Measurements from ENCODE around the gene ROMO1. TPM values are rescaled to one million over a fixed set of nuclear protein-coding genes. Genes with fewer than 3 reads are reported as not detected.
A peak's percentile ranks its signal among the peaks of the same experiment; 100 is the strongest.
"Not testable (repeated sequence)": the region's sequence is repeated elsewhere in the genome, so short reads cannot be mapped to it uniquely, and the experiment has no call there.

Gene ROMO1
- total RNA-seq, 1 donor from 2014 or later: 227 TPM

DNA sequence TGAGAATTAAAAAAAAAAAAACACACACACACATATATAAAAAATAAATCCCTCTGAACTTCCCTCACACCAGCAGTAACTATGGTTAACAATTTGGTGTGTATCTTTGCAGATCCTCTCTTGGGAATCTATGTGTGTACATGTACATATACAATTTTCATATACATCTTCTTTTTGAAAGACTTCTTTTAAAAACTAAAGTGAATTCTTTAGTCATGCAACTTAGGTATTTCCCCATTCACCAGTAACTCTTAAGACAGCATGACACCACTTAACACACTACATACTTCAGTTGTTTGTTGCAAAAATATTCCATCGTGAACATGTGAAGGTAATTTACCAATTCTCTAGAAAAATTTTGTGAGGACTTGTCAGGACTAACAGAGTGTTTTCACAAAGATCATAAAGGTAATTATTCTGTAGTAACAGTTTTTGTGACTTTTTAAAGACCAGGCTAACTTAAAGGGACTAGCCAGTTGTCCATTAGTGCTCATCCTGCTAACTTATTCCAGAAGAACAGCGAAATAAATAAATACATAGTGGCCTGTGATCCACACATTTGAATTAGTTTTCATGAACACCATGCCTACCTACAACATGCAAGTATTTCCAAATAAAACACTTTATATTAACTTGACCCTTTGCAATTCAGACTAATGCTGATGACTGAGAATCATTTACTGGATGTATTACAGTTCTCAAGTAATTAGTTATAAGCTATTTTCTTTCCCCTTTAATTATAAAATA is 30.8 kb downstream of the ROMO1 start:
- no peak for DNase-seq (ENCODE audit: low read depth)

DNA sequence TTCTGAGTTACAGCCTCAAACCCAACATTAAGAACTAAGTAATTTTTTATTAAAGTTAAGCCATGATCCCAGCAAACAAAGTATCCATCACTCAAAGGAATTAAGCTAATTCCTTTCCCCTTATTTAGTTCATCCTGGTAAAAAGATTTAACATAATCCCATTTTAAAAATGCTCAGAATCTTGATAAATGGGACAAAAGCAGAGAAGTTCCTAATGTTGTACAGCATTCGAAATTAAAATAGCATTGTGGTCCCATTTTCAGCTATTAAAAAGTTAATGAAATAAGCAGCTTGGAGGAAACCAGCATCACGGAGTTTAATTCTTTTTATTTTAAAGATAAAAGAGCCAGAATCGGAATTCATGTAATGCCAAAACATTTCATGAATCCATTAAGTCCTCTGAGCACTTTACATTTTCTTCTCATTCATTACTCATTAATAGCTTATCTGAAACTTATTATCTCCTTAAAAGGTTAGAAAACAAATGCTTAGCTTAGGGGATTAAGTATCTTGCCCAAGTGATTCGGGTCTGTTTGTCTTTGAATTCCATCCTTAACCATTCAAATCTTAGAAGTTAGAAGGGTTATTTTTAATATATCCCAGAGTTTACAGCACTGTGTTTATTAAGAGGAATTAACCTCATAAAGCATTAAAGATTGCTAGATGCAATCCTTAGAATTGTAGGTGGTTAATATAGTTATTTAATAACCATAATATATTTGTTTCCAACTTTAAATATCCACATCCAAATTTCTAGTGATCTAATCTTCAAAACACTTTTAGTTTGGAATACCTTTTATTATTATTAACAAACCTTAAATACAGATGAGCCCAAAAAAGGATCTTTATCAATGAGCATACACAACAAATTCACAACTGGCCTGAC is 31.6 kb downstream of the ROMO1 start:
- no peak for DNase-seq (ENCODE audit: low read depth)

DNA sequence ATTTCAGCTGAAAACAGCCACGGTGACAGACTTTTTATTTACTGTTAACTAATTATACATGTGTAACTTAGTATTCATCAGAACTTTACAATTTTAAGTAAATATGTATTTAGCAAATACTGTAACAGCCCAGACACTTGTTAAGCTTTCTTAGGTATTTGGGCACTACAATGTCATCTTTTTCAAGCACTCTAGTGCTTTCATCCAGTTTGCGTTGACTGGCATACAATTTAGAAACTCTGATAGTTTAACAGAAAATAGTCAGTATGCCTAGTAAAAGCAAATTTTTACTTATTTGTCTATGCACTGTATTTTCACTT is 32.2 kb downstream of the ROMO1 start:
- DNase-seq (ENCODE audit: low read depth): no peak

DNA sequence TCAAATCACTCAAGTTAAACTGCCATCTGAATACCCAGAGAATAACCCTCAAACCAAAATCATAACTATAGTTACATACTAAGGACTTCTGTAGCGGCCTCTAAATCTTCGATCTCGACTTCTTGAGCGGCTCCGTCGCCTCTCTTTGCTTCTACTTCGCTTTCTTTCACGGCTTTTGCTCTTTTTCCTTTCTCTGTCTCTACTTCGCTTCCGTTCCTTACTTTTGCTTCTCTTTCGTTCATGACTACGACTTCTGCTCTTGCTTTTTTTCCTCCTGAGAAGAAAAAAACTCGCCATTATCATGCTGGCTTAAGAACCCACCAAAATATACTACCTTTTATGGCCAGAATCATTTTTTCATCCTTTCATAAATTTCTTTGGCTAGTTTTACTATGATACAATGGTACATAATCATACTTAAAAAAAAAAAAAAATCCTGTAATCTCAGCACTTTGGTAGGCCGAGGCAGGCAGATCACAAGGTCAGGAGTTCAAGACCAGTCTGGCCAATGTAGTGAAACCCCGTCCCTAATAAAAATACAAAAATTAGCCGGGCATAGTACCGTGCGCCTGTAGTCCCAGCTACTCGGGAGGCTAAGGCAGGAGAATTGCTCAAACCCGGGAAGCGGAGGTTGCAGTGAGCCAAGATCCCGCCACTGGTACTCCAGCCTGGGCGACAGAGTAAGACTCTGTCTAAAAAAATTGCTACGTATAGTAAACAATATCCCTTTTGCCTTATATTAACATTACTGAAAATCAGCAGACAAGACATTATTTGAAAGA is 32.8 kb downstream of the ROMO1 start:
- no peak for DNase-seq (ENCODE audit: low read depth)

GRCh38 chr20:35732644-35732982 is 33.4 kb downstream of the ROMO1 start:
- no peak for DNase-seq (ENCODE audit: low read depth)

DNA sequence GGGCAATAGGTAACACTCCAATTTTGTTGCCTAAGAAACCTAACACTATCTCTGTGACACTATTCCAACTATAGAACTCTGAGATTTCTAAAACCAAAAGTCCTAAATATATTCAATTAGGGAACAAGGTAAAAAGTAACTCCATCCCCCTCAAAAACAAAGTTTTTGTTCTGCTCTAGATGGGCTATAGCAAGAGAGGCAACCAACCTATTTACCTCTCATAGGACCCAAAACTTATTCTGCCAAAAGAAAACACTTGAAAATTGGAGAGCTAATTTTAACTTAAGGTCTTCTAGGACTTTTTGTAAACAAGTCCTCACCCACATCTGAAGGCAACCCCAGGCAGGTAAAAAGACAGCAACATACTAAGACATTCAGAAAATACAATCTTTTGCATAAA is 35.2 kb downstream of the ROMO1 start:
- DNase-seq (ENCODE audit: low read depth): no peak

DNA sequence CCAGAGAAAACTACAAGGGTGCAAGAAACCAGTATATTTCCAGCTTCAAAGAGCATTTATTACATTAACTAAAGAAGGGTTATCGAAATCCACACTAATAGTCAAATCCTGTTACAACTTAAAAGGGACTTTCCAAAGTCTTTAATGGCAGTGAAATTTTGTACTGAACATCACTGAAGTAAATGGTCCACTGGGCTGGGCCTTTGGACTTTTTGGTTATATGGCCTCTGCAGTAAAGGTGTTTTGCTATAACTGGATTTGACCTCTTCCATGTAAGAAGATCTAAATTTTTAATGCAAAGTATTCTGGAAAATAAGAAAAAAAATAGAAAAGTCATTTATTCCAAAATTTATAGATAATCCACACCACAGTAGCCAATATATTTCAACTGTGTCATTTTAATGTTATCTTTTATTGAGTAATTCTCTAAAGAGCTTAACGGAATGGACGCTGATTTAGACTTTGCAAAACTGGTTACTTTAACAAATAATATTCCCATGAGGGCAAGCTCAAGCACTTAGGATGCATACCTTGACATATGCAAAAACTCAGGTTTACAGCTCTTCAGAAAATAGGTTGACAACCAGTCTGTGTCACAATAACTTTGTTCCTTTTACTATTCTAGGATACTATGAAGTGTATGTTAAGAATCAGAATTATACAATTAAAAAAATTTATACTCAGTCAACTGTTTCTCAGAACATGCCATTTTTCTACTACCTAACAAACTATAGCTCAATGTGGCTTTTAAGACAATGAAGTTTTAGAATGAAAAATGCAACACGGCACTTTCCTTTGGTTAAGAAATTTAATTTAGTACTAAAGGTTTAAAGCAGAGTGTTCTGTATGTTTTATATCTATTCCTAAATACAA is 35.8 kb downstream of the ROMO1 start:
- DNase-seq (ENCODE audit: low read depth): no peak

DNA sequence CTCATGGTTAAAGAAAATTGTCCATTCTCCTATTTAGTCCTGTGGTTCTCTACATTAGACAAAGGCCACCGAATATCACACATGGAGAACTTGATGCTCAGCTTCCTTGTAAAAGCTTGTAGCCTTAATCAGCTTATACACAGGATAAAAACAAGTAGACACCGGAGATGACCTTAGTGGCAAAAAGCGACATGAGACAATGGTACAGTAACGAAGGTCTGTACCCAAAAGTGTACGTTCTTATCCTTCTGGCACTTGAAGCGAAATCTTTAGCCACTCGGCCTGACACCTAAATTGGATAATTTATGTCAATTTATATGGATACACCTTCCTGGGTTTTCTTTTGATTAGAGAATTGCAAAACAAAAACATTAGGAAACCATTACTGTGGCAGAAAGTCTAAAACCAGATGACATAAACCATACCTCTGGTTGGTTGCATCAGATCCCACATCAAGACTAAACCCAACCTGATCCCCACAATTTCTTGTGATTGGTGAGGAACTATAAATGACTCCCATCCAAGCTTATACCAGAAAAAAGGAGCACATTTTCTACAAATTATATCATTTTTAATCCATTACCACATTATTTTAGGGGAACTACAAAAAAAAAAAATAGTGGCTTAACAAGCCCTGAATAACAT is 36.7 kb downstream of the ROMO1 start:
- DNase-seq (ENCODE audit: low read depth): no peak

DNA sequence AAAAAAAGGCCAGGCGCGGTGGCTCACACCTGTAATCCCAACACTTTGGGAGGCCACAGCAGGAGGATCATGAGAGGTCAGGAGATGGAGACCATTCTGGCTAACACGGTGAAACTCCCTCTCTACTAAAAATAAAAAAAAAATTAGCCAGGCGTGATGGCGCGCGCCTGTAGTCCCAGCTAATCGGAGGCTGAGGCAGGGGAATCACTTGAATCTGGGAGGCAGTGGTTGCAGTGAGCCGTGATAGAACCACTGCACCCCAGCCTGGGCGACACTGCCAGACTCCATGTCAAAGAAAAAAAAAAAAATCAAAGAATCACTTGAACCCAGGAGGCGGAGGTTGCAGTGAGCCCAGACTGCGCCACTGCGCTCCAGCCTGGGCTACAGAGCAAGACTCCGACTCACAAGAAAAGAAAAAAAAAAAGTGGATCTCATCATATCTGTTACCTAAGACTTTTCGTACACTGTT is 38.7 kb downstream of the ROMO1 start:
- no peak for DNase-seq (ENCODE audit: low read depth)

DNA sequence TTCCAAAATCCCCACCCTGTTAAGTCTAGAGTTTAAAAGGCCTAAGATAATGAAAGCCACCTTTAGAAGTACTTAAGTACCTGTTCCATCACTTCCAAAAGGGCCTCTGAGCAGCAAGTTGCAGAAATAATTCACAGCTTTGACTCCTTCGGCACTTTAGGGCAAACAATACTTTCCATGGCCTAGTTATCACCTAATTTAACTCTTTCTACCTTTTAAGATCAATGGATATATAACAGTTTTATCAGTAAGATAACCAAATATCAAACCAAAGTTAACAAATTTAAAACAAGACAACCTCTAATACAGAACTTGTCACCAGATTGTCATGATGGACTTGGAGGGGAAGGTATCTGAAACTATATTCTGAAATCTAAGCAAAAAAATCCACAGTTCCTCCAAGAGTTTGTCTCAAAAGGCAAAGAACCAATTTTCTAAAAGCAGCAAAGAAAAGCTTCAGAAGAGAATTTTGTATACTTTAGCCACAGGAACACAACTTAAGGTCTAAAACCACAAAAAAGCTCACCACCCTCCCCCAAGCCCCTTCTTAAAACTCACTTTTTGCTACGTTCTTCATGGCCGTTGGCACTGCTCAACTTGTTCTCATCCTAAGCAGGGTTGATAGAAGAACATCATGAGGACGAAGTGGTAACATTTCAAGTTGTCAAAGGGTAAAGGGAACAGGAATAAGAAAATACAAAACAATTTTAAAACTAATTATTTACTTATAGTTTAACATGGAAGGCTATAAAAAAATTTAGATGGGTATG is 39.4 kb downstream of the ROMO1 start:
- DNase-seq (ENCODE audit: low read depth): no peak

DNA sequence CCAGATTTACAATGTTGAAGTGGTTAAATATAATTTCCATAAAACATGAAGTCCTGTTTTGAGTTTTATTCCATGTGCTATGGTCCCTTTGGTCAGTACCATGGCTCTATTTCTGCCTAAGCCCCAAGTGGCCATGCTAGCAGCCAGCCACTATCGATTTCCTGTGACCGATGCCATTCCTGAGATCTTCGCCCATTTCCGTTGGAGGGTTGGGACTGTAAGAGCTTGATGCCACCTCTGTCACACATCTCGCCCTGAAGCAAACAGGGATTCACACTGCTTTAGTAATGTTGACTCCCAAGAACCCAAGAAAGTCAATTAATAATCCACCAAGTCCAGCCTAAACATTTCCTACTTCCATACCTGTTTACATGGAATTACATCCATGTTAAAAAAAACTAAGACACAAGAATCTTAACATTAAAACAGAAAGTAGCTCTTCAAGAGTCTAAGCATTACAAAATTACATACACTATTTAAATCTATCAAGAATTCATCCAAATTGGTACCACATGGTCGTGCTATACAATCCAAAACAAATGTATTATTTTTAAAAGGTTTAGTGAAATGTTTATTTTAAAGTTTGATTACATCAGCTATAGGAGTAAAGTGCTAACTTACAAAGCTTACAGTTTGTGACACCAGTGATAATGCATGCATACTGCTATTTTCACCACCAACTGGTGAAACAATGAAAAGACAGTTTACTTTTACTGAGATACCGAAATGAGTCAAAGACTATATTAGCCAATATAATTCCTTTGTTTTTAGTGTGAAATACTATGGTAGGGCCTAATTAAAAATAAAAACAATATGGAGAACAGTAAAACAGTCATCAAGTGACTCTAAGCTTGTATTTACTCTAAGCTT is 40.3 kb downstream of the ROMO1 start:
- DNase-seq (ENCODE audit: low read depth): peak; percentile 24

GRCh38 chr20:35741892-35742740 is 42.9 kb downstream of the ROMO1 start, which contains the start of gene RBM39:
RBM39 (minus strand) TSS chr20:35742260; CDS start chr20:35740874, 1,386 bp downstream.
- peak; percentile 100 for DNase-seq (ENCODE audit: low read depth)

- DNase-seq (ENCODE audit: low read depth): peak; percentile 26
Observed at GRCh38 chr20:35742741-35743523, 43.7 kb downstream of the ROMO1 start.

- peak; percentile 27 for DNase-seq (ENCODE audit: low read depth)
Observed at GRCh38 chr20:35743693-35744491, 44.7 kb downstream of the ROMO1 start.

DNA sequence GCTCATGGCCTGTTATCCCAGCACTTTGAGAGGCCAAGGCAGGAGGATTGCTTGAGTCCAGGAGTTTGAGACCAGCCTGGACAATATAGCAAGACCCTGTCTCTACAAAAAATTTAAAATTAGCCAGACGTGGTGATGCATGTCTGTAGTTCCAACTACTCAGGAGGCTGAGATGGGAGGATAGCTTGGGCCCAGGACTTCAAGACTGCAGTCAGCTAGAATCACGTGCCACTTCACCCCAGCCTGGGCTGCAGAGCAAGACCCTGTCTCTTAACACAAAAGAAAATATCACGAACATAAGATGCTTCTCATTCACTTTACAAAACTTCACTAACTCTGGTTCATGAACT is 45.3 kb downstream of the ROMO1 start:
- DNase-seq (ENCODE audit: low read depth): not testable (repeated sequence)

All from myocyte (in vitro differentiated cells).